ENCODE measurements around the gene PRDM16. TPM values are rescaled to one million over a fixed set of nuclear protein-coding genes. Genes with fewer than 3 reads are reported as not detected.

PRDM16 gene
- total RNA-seq, 1 donor from 2014 or later, result 0.79 TPM

GRCh38 chr1:3462356-3463012, 393.5 kb downstream of the PRDM16 start:
- no peak overlapping the region for H3K4me3 ChIP-seq (ENCODE audit: low read depth, low read length)
- peaks cover 2% of the 10 kb centered on the region for H3K36me3 ChIP-seq (ENCODE audit: control insufficient read depth, insufficient read depth, low read length)
- no peak for TF ChIP-seq CTCF (IDR thresholded peaks at IDR 0.05; ENCODE audit: insufficient read depth, low read length, severe bottlenecking)
- no peak for DNase-seq (ENCODE audit: low read depth)
- FAIRE-seq, result no peak
- H3K27me3 ChIP-seq (ENCODE audit: control insufficient read depth, insufficient read depth, low read length), result no peaks in the 10 kb centered on the region

GRCh38 chr1:3463013-3463385, 394.0 kb downstream of the PRDM16 start:
- peaks cover 2% of the 10 kb centered on the region for H3K36me3 ChIP-seq (ENCODE audit: control insufficient read depth, insufficient read depth, low read length)
- no peak overlapping the region for H3K4me3 ChIP-seq (ENCODE audit: low read depth, low read length)
- TF ChIP-seq CTCF (IDR thresholded peaks at IDR 0.05; ENCODE audit: insufficient read depth, low read length, severe bottlenecking), result no peak
- H3K27me3 ChIP-seq (ENCODE audit: control insufficient read depth, insufficient read depth, low read length), result no peaks in the 10 kb centered on the region
- DNase-seq (ENCODE audit: low read depth) (no peak), FAIRE-seq (no peak)

- DNase-seq (ENCODE audit: low read depth) (no peak), FAIRE-seq (no peak)
- Histone ChIP-seq H3K27me3 (ENCODE audit: control insufficient read depth, insufficient read depth, low read length) (no peaks in the 10 kb centered on the region), H3K36me3 (ENCODE audit: control insufficient read depth, insufficient read depth, low read length) (peaks cover 3% of the 10 kb centered on the region), H3K4me3 (ENCODE audit: low read depth, low read length) (no peak overlapping the region)
- TF ChIP-seq CTCF (IDR thresholded peaks at IDR 0.05; ENCODE audit: insufficient read depth, low read length, severe bottlenecking), result no peak
Observed at GRCh38 chr1:3463408-3463863, 394.4 kb downstream of the PRDM16 start.

- DNase-seq (ENCODE audit: low read depth) (no peak), FAIRE-seq (no peak)
- H3K4me3 ChIP-seq (ENCODE audit: low read depth, low read length), result no peak overlapping the region
- peaks cover 3% of the 10 kb centered on the region for H3K36me3 ChIP-seq (ENCODE audit: control insufficient read depth, insufficient read depth, low read length)
- no peaks in the 10 kb centered on the region for H3K27me3 ChIP-seq (ENCODE audit: control insufficient read depth, insufficient read depth, low read length)
- no peak for TF ChIP-seq CTCF (IDR thresholded peaks at IDR 0.05; ENCODE audit: insufficient read depth, low read length, severe bottlenecking)
Observed at GRCh38 chr1:3463891-3464648, 395.1 kb downstream of the PRDM16 start.

- DNase-seq (ENCODE audit: low read depth) (no peak), FAIRE-seq (no peak)
- peaks cover 5% of the 10 kb centered on the region for H3K36me3 ChIP-seq (ENCODE audit: control insufficient read depth, insufficient read depth, low read length)
- no peaks in the 10 kb centered on the region for H3K27me3 ChIP-seq (ENCODE audit: control insufficient read depth, insufficient read depth, low read length)
- TF ChIP-seq CTCF (IDR thresholded peaks at IDR 0.05; ENCODE audit: insufficient read depth, low read length, severe bottlenecking), result no peak
- no peak overlapping the region for H3K4me3 ChIP-seq (ENCODE audit: low read depth, low read length)
Observed at GRCh38 chr1:3464649-3465025, 395.6 kb downstream of the PRDM16 start.

All from bronchial epithelial cell (primary cell).